Nephron (organoid): ENCODE measurements around the gene ARL4A.

Source experiments
- H3K27ac Mint-ChIP-seq, 3 experiments: 2 replicates each; pipeline ENCODE4 v1.8.0; 2020; ENCODE audit warnings: mixed read lengths in 3 of 3, mild to moderate bottlenecking in 2 of 3, moderate library complexity in 1 of 3
- H3K27me3 Mint-ChIP-seq: 2 replicates; pipeline ENCODE4 v1.8.0; 2021; ENCODE audit warnings: low read depth, mild to moderate bottlenecking, moderate library complexity, mixed read lengths
- H3K36me3 Mint-ChIP-seq: 2 replicates; pipeline ENCODE4 v1.8.0; 2020; ENCODE audit warnings: low read depth, mixed read lengths
- H3K4me1 Mint-ChIP-seq: 2 replicates; pipeline ENCODE4 v1.8.0; 2020; ENCODE audit warnings: mixed read lengths
- H3K4me3 Mint-ChIP-seq, 3 experiments: 2 replicates each; pipeline ENCODE4 v1.8.0; 2020; ENCODE audit warnings: mild to moderate bottlenecking in 3 of 3, mixed read lengths in 3 of 3, moderate library complexity in 2 of 3
- H3K9me3 Mint-ChIP-seq: 2 replicates; pipeline ENCODE4 v1.8.0; 2020; ENCODE audit warnings: mixed read lengths
- TF ChIP-seq, protein P1 (sequence below), 3 experiments: fragments of 200-600 bp; sonication (generic); IDR thresholded peaks; one replicate each; pipeline ENCODE4 v1.5.0; 2021; ENCODE audit warnings: antibody characterized with exemption in 3 of 3; ENCODE audit not compliant: unreplicated experiment in 3 of 3

ARL4A gene

GRCh38 chr7:12731775-12732174, 44.3 kb downstream of the ARL4A start:
- no peaks in the 10 kb centered on the region for H3K9me3 Mint-ChIP-seq
- H3K27me3 Mint-ChIP-seq: no peaks in the 10 kb centered on the region
- no peaks in the 10 kb centered on the region for H3K36me3 Mint-ChIP-seq
- no peak overlapping the region for H3K4me3 Mint-ChIP-seq
- peaks cover 42% of the 10 kb centered on the region for H3K4me1 Mint-ChIP-seq
- no peak overlapping the region for H3K27ac Mint-ChIP-seq
- TF ChIP-seq, protein P1, sequence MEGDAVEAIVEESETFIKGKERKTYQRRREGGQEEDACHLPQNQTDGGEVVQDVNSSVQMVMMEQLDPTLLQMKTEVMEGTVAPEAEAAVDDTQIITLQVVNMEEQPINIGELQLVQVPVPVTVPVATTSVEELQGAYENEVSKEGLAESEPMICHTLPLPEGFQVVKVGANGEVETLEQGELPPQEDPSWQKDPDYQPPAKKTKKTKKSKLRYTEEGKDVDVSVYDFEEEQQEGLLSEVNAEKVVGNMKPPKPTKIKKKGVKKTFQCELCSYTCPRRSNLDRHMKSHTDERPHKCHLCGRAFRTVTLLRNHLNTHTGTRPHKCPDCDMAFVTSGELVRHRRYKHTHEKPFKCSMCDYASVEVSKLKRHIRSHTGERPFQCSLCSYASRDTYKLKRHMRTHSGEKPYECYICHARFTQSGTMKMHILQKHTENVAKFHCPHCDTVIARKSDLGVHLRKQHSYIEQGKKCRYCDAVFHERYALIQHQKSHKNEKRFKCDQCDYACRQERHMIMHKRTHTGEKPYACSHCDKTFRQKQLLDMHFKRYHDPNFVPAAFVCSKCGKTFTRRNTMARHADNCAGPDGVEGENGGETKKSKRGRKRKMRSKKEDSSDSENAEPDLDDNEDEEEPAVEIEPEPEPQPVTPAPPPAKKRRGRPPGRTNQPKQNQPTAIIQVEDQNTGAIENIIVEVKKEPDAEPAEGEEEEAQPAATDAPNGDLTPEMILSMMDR (IDR thresholded peaks at IDR 0.05; ENCODE audit: unreplicated experiment in 3 of 3): no peak

GRCh38 chr7:12732428-12732827, 45.0 kb downstream of the ARL4A start:
- Mint-ChIP-seq H3K36me3 (no peaks in the 10 kb centered on the region), H3K9me3 (no peaks in the 10 kb centered on the region), H3K4me1 (peaks cover 40% of the 10 kb centered on the region), H3K4me3 (no peak overlapping the region), H3K27me3 (no peaks in the 10 kb centered on the region), H3K27ac (no peak overlapping the region)
- TF ChIP-seq, protein P1 (IDR thresholded peaks at IDR 0.05; ENCODE audit: unreplicated experiment in 3 of 3): no peak

- H3K4me3 Mint-ChIP-seq: no peak overlapping the region
- H3K4me1 Mint-ChIP-seq: peaks cover 31% of the 10 kb centered on the region
- no peaks in the 10 kb centered on the region for H3K27me3 Mint-ChIP-seq
- no peaks in the 10 kb centered on the region for H3K9me3 Mint-ChIP-seq
- TF ChIP-seq, protein P1 (IDR thresholded peaks at IDR 0.05; ENCODE audit: unreplicated experiment in 3 of 3): no peak
- H3K36me3 Mint-ChIP-seq: no peaks in the 10 kb centered on the region
- no peak overlapping the region for H3K27ac Mint-ChIP-seq
Measured at GRCh38 chr7:12735923-12736322, 48.5 kb downstream of the ARL4A start.

DNA sequence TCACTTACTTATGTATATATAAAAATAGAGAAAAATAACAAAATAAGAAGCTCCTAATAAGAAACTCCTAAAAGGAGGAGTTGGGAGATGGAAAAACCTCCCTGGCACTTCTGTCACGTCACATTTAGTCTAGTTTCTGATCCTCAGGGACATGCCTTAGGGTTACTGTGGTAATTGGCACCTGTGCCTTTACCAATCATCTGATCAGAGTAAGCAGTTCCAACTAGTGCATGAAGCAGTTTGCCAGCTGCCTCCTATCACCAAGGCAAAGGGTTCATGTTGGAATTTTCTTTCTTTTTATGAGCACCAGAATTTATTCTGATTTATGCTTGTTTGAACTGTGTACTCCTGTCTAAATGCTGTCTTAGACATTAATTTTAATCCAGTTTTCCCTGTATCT, 49.9 kb downstream of the ARL4A start:
- Mint-ChIP-seq H3K27ac (peak overlapping the region in 1 of 3 experiments; percentile 45), H3K4me3 (no peak overlapping the region), H3K9me3 (no peaks in the 10 kb centered on the region), H3K4me1 (peaks cover 27% of the 10 kb centered on the region), H3K36me3 (no peaks in the 10 kb centered on the region), H3K27me3 (no peaks in the 10 kb centered on the region)
- TF ChIP-seq, protein P1 (IDR thresholded peaks at IDR 0.05; ENCODE audit: unreplicated experiment in 3 of 3): no peak

DNA sequence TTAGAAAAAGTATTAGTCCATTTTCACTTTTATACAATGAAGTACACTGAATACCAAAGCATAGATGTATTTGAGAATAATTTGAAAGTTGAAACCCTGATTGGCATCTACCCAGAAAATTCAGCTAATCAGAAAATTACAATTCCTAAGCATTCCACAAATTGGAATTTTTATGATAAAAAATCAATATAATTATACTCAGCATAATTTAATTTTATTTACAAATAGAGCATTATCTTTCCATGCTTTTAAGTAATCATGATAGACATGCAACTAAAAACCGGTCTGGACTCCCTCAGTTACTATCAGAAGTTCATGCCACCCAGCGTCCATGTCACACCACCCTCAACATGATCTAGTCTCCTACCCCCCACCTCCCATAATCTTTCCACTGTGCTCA, 50.4 kb downstream of the ARL4A start:
- Mint-ChIP-seq H3K4me3 (no peak overlapping the region), H3K27me3 (no peaks in the 10 kb centered on the region), H3K4me1 (peaks cover 27% of the 10 kb centered on the region), H3K36me3 (no peaks in the 10 kb centered on the region), H3K9me3 (no peaks in the 10 kb centered on the region), H3K27ac (peak overlapping the region in 1 of 3 experiments; percentile 45)
- TF ChIP-seq, protein P1 (IDR thresholded peaks at IDR 0.05; ENCODE audit: unreplicated experiment in 3 of 3): no peak

DNA sequence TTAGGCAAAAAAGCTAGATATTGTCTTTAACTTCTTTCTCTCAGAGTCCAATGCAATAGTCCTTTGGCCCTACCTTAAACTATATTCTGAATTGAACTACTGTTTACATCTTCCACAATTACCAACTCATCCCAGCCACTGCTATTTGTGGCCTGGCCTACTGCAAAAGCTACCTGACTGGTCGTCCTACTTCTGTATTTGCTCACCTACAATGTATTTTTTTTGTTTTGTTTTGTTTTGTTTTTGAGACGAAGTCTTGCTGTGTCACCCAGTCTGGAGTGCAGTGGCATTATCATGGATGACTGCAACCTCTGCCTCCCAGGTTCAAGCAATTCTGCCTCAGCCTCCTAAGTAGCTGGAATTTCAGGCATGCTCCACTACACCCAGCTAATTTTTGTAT, 51.2 kb downstream of the ARL4A start:
- Mint-ChIP-seq H3K27me3 (no peaks in the 10 kb centered on the region), H3K4me1 (peaks cover 27% of the 10 kb centered on the region), H3K27ac (no peak overlapping the region), H3K36me3 (no peaks in the 10 kb centered on the region), H3K4me3 (no peak overlapping the region), H3K9me3 (no peaks in the 10 kb centered on the region)
- TF ChIP-seq, protein P1 (IDR thresholded peaks at IDR 0.05; ENCODE audit: unreplicated experiment in 3 of 3): no peak
